Rectal smooth muscle tissue (tissue), 1 donor: ENCODE measurements around the gene DCLK3.

Experiments
- H3K27ac ChIP-seq: one replicate; pipeline ENCODE4 v1.7.0; 2013; ENCODE audit warnings: low read depth, low read length, inconsistent platforms
- H3K27me3 ChIP-seq: one replicate; pipeline ENCODE4 v1.7.0; 2013; ENCODE audit warnings: low read length; ENCODE audit not compliant: control insufficient read depth, insufficient read depth
- H3K36me3 ChIP-seq: one replicate; pipeline ENCODE4 v1.7.0; 2013; ENCODE audit warnings: low read length; ENCODE audit not compliant: control insufficient read depth, insufficient read depth
- H3K4me1 ChIP-seq: one replicate; pipeline ENCODE4 v1.7.0; 2013; ENCODE audit warnings: low read length; ENCODE audit not compliant: control insufficient read depth, insufficient read depth
- H3K4me3 ChIP-seq: one replicate; pipeline ENCODE4 v1.7.0; 2013; ENCODE audit warnings: low read length
- H3K9ac ChIP-seq: one replicate; pipeline ENCODE4 v1.7.0; 2013; ENCODE audit warnings: low read length

DCLK3 gene

GRCh38 chr3:36751326-36751725 lies 13.0 kb downstream of the DCLK3 start:
- Histone ChIP-seq H3K27ac (no peak overlapping the region), H3K27me3 (no peaks in the 10 kb centered on the region), H3K4me1 (no peaks in the 10 kb centered on the region), H3K4me3 (no peak overlapping the region), H3K9ac (no peak overlapping the region), H3K36me3 (no peaks in the 10 kb centered on the region)

- Histone ChIP-seq H3K9ac (no peak overlapping the region), H3K27ac (no peak overlapping the region), H3K4me3 (no peak overlapping the region), H3K4me1 (no peaks in the 10 kb centered on the region), H3K27me3 (no peaks in the 10 kb centered on the region), H3K36me3 (no peaks in the 10 kb centered on the region)
Measured at GRCh38 chr3:36750737-36751136, 13.6 kb downstream of the DCLK3 start.

GRCh38 chr3:36744763-36745162 lies 19.6 kb downstream of the DCLK3 start:
- Histone ChIP-seq H3K36me3 (no peaks in the 10 kb centered on the region), H3K4me3 (no peak overlapping the region), H3K27me3 (no peaks in the 10 kb centered on the region), H3K4me1 (no peaks in the 10 kb centered on the region), H3K27ac (no peak overlapping the region), H3K9ac (no peak overlapping the region)

- H3K4me3 ChIP-seq = no peak overlapping the region
- no peaks in the 10 kb centered on the region for H3K27me3 ChIP-seq
- H3K36me3 ChIP-seq = no peaks in the 10 kb centered on the region
- no peaks in the 10 kb centered on the region for H3K4me1 ChIP-seq
- H3K27ac ChIP-seq = no peak overlapping the region
- H3K9ac ChIP-seq = no peak overlapping the region
Measured at GRCh38 chr3:36743826-36744225, 20.5 kb downstream of the DCLK3 start.

- Histone ChIP-seq H3K4me1 (no peaks in the 10 kb centered on the region), H3K4me3 (no peak overlapping the region), H3K27ac (no peak overlapping the region), H3K9ac (no peak overlapping the region), H3K27me3 (no peaks in the 10 kb centered on the region), H3K36me3 (no peaks in the 10 kb centered on the region)
Measured at GRCh38 chr3:36741285-36741684, 23.1 kb downstream of the DCLK3 start.

- H3K27me3 ChIP-seq = no peaks in the 10 kb centered on the region
- no peak overlapping the region for H3K4me3 ChIP-seq
- H3K9ac ChIP-seq = no peak overlapping the region
- no peaks in the 10 kb centered on the region for H3K4me1 ChIP-seq
- no peaks in the 10 kb centered on the region for H3K36me3 ChIP-seq
- H3K27ac ChIP-seq = no peak overlapping the region
Measured at GRCh38 chr3:36740787-36741186, 23.6 kb downstream of the DCLK3 start.

- Histone ChIP-seq H3K4me3 (no peak overlapping the region), H3K36me3 (no peaks in the 10 kb centered on the region), H3K9ac (no peak overlapping the region), H3K27me3 (no peaks in the 10 kb centered on the region), H3K4me1 (no peaks in the 10 kb centered on the region), H3K27ac (no peak overlapping the region)
Measured at GRCh38 chr3:36738702-36739101, 25.7 kb downstream of the DCLK3 start.

GRCh38 chr3:36736301-36736700 lies 28.1 kb downstream of the DCLK3 start:
- H3K36me3 ChIP-seq = no peaks in the 10 kb centered on the region
- H3K4me1 ChIP-seq = no peaks in the 10 kb centered on the region
- no peak overlapping the region for H3K27ac ChIP-seq

GRCh38 chr3:36734742-36735141 lies 29.6 kb downstream of the DCLK3 start:
- Histone ChIP-seq H3K4me1 (no peaks in the 10 kb centered on the region), H3K27me3 (no peaks in the 10 kb centered on the region), H3K4me3 (no peak overlapping the region)

More at GRCh38 chr3:36736301-36736700, 28.1 kb downstream of the DCLK3 start:
- Histone ChIP-seq H3K27me3 (no peaks in the 10 kb centered on the region), H3K4me3 (no peak overlapping the region), H3K9ac (no peak overlapping the region)

GRCh38 chr3:36733723-36734122 lies 30.6 kb downstream of the DCLK3 start:
- Histone ChIP-seq H3K4me1 (no peaks in the 10 kb centered on the region), H3K27me3 (no peaks in the 10 kb centered on the region), H3K27ac (no peak overlapping the region), H3K36me3 (no peaks in the 10 kb centered on the region), H3K4me3 (no peak overlapping the region), H3K9ac (no peak overlapping the region)

More at GRCh38 chr3:36734742-36735141, 29.6 kb downstream of the DCLK3 start:
- Histone ChIP-seq H3K36me3 (no peaks in the 10 kb centered on the region), H3K9ac (no peak overlapping the region), H3K27ac (no peak overlapping the region)

GRCh38 chr3:36733162-36733696 lies 31.1 kb downstream of the DCLK3 start:
- H3K4me3 ChIP-seq = no peak overlapping the region
- H3K4me1 ChIP-seq = no peaks in the 10 kb centered on the region
- no peak overlapping the region for H3K9ac ChIP-seq
- H3K27me3 ChIP-seq = no peaks in the 10 kb centered on the region
- H3K27ac ChIP-seq = no peak overlapping the region
- no peaks in the 10 kb centered on the region for H3K36me3 ChIP-seq

GRCh38 chr3:36730966-36731365 lies 33.4 kb downstream of the DCLK3 start:
- H3K4me1 ChIP-seq = no peaks in the 10 kb centered on the region

GRCh38 chr3:36729204-36730056 lies 34.9 kb downstream of the DCLK3 start:
- no peak overlapping the region for H3K27ac ChIP-seq
- H3K27me3 ChIP-seq = no peaks in the 10 kb centered on the region
- no peak overlapping the region for H3K9ac ChIP-seq
- no peaks in the 10 kb centered on the region for H3K36me3 ChIP-seq
- no peak overlapping the region for H3K4me3 ChIP-seq
- no peaks in the 10 kb centered on the region for H3K4me1 ChIP-seq

More at GRCh38 chr3:36730966-36731365, 33.4 kb downstream of the DCLK3 start:
- H3K27ac ChIP-seq = no peak overlapping the region
- H3K4me3 ChIP-seq = no peak overlapping the region
- no peaks in the 10 kb centered on the region for H3K27me3 ChIP-seq
- no peaks in the 10 kb centered on the region for H3K36me3 ChIP-seq
- H3K9ac ChIP-seq = no peak overlapping the region
